H54 (cell line): ENCODE data around the gene LELP1.
"Not testable (repeated sequence)": the region's sequence is repeated elsewhere in the genome, so short reads cannot be mapped to it uniquely, and the experiment has no call there.

Experiments
- DNase-seq: peaks from one replicate; pipeline ENCODE4 v3.0.0; 2011; ENCODE audit warnings: low spot score, mixed read lengths; ENCODE audit not compliant: insufficient read length
- FAIRE-seq: peaks from 3 replicates; lab custom pipeline; 2011; peaks lifted over from hg19 to GRCh38; lab: Jason Lieb, UNC
- POLR2A ChIP-seq: IDR thresholded peaks from 2 replicates; pipeline ENCODE4 v1.6.1; 2011; ENCODE audit warnings: low read depth, mild to moderate bottlenecking, low read length

Gene LELP1

DNA sequence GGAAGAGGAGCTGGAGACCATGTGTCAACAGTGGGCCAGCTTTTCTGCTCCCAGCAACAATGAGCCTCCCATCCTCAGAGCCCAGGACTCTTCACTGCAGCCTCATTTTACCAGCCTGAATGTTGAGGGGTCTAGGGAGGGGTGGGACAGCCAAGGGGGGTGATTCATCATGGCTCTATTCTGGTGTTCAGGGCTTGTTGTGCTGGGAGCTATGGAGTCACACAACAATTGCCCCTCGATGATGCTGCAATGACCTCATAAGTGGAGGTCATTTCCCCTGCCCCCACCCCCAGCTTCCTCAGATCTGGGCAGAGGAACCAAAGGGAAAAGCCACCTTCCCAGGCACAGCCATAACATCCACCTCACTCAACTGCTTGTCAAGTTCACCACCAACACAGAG is at the start of gene LELP1:
Gene LELP1 (plus strand): TSS at position 301 of the 400 bp plus-strand sequence. CDS start 1,278 bp downstream, outside the sequence.
- TF ChIP-seq POLR2A = no peak
- no peak for FAIRE-seq
- no peak for DNase-seq

DNA sequence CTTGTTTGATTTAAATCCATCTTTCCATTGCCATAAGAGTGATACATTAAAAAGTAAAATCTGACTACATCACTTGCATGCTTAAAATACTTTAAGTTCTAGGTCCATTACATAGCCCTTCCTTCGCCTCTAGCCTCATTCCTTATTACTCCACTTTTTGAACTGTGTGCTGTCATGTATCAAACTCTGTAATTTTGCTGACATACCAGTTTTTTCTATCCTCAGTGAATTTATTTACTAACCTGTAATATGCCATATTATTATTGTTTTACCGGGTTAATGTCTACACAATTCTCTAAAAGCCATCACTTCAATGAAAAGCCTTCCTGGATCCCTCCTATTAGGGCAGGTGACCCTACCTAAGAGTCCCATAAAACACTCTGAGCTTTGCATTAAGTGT is 47.7 kb upstream of the LELP1 start:
- DNase-seq (no peak), FAIRE-seq (no peak)
- no peak for TF ChIP-seq POLR2A

DNA sequence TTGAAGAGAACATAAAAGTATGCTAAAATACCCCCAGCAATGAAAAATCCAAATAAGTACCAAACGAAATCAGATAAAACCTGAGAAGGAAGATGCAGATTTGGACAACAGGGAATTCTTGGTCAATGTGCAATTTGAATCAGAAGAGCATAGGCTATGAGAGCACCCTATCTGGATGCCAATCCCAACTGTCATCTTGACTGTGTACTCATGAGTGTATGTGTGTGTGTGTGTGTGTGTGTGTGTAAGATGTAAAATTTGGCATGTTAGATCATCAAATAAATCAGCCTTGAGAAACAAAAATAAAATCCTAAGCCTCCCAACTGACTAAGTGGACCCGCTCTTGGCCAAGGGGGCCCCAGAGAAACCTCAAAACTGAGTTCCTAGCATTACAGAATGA is 34.5 kb upstream of the LELP1 start:
- no peak for FAIRE-seq
- TF ChIP-seq POLR2A = no peak
- DNase-seq = no peak

GRCh38 chr1:153174624-153175023 is 28.6 kb upstream of the LELP1 start:
- DNase-seq (no peak), FAIRE-seq (no peak)
- TF ChIP-seq POLR2A = no peak

DNA sequence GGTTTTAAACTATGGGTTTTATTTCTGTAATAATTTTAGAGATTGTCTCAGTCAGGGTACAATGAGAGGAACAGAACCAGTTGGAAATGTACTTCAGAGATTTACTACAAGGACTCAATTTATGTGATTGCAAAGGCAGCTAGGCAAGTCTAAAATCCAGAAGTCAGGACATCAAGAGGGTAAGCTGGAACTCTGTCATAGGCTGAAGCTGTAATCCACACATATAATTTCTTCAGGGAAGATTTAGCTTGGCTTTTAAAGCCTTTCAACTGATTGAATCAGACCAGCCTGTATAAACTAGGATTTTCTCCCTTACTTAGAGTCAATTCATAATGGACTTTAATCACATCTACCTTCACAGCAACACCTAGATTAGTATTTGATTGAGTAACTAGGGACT is 24.3 kb upstream of the LELP1 start:
- DNase-seq = no peak
- no peak for FAIRE-seq
- no peak for TF ChIP-seq POLR2A

DNA sequence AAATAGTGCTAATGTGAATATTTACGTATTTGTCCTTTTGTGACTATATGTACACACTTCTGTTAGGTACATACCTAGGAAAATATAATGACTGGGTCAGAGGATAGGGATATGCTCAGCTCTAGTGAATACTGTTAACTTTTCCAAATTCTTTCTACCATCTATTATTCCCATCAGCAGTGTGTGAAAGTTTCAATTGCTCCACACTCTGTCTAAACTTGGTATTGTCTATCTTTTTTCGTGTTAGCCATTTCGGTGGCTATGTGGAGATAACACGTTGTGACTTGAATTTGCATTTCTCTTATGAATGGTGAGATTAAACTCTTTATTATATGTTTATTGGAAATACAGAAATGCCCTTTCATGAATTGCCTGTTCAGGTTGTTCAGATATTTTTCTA is 22.7 kb upstream of the LELP1 start:
- FAIRE-seq (no peak), DNase-seq (no peak)
- TF ChIP-seq POLR2A = no peak

DNA sequence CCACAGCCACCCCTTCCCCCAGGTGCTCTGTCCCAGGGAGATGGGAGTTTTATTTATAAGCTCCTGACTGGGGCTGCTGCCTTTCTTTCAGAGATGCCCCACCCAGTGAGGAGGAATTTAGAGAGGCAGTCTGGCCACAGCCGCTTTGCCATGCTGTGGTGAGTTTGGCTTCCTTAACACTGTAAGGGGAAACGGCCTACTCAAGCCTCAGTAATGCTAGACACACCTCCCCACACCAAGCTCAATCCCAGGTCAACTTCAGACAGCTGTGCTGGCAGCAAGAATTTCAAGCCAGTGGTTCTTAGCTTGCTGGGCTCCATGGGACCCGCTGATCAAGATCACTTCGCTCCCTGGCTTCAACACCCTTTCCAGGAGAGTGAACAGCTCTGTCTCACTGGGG is 14.9 kb upstream of the LELP1 start:
- not testable (repeated sequence) for DNase-seq, FAIRE-seq

DNA sequence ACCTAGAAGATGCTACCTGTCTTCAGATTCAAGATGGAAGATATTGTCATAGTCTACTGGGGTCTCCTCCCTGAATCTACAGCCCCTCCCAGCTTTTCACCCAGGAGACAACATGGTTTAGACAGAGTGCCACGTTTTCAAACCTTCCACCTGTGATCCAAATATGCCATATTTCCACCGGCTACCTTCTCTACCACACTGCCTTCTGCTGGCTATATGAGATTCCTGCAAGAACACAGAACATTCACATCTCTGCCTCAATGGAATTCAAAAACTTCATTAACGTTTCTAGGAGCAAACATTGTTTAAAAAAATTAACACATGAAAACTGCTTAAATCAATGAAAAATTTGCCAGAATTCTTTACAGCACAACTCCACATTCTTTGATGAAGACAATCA is 12.9 kb upstream of the LELP1 start:
- DNase-seq (no peak), FAIRE-seq (no peak)
- TF ChIP-seq POLR2A = no peak

- TF ChIP-seq POLR2A = no peak
- FAIRE-seq = no peak
- DNase-seq = no peak
Observed at GRCh38 chr1:153192697-153193096, 10.5 kb upstream of the LELP1 start.

DNA sequence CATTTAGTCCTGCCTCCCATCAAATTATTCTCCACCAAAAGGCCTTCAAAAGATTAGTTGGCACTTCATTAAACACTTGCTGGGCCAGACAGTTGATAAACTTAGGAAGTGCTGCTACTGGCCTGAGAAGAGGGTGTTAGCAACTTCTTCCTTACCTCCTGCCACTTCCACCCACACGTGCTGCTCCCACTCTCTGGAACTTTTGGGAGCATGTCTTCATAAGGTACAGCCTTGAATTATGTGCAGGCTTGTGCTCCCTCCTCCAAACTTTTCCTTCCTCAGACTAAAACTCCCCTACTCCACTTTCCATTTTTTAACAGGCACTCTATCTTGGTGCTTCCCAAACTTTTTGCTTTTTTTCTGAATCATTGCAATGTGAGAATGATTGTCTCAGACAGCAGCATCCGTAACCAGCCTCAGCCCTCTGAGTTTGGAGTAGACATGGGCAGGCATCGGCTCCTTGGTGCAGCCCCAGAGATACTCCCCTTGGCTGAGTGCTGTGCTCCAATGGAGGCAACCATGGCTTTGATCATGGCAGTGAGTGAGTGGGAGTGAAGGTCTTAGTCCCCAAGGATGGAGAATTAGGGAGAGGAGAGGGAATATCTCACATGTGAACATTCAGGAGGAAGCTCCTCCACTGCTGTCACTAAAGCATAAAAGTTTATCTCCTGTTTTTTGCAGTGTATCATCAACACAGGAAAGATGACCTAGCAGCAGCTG is 8.7 kb upstream of the LELP1 start:
- FAIRE-seq = no peak
- TF ChIP-seq POLR2A = no peak

DNA sequence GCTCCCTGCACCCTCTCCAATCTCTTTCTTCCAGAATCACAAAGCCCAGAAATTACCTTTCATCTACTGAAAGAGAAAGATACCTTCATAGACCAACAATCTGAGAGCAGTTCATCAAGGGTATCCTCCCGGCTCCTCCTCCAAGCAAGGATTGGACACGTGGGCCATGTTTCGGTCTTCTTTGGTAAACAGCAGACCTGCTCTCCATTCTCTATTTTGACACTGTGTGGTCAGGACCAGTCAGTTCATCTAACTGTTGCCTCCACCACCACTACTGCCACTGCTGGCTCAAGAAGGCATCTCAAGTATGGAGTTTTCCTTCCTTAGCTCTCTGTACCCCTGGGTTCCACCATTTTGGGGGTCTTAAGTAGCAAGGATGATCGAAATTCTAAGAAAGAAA is 8.0 kb upstream of the LELP1 start:
- FAIRE-seq (no peak), DNase-seq (no peak)
- TF ChIP-seq POLR2A = no peak

More for the DNA sequence above, 8.7 kb upstream of the LELP1 start:
- DNase-seq = no peak

DNA sequence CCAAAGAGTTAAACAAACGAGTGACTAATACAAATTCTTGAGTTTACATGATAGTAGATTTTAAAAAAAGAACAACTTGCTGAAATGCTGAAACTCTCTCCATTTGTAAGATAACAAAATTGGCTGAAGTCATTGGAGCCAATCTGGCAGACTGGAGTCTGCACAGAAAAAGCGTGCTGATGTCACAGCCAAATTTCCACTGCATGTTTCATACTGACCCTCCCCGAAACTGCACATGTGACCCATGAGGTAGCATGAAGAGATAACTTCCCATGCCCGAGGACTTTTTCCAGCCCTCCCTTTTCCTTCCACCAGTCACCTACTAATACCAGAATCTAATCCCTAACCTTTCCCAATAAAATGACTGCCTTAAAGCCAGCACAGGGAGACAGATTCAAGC is 1.2 kb upstream of the LELP1 start:
- FAIRE-seq (no peak), DNase-seq (no peak)

DNA sequence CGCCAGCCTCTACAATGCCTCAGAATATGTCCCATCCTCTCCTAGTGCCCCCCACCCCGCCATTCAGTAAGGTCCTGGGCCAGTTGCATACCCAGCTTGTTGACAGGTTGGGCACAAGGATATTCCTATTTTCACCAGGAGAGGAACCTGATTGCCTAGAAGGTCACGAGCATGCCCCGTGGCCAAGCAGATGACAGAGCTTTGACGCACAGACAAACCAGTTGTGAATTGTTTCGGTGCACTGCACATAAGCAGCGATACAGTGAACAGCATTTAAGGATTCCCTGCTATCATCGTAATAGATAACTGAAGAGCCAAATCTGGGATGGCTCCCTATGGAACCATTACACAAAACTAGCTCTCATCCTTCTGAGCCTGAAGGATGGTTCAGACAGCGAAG is 3.4 kb downstream of the LELP1 start:
- no peak for FAIRE-seq

More for the DNA sequence above, 1.2 kb upstream of the LELP1 start:
- TF ChIP-seq POLR2A = no peak

DNA sequence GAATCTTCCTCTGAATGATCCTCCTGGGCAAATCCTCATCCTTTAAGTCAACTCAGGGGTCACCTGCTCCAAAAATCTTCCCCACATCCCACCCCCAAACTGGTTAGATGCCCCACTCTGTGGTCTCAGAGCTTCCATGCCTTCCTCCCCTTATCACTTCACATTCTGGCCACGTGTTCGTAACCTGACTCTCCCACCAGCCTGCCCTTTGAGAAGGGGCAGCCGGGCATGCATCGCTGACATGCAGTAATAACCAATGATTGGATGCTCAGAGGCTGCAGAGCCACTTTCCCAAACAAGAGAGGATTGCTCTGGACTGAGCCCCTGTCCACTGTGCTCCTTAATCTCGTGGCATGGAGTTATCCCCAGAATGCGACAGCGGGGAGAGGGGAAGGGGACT is 7.0 kb downstream of the LELP1 start:
- TF ChIP-seq POLR2A = no peak
- DNase-seq (no peak), FAIRE-seq (no peak)

More for the DNA sequence above, 3.4 kb downstream of the LELP1 start:
- TF ChIP-seq POLR2A = no peak
- DNase-seq = no peak

DNA sequence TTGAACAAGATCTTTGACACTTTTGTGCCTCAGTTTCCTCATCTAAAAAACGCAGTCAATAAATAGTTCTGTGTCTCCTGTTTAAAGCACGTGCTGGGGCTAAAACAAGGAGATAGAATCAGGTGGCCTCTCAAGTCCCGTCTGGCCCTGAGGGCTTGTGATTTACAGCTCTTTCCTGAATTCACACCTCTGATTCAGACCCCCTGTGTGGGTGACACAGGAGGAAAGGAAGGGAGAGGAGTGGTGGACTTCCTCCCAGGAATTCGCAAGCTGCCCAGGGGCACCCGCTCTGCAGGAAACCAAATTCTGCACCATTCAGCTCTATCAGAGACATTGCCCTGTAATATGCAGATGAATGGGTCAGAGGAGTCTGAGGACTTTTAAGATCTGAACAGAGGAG is 9.0 kb downstream of the LELP1 start:
- TF ChIP-seq POLR2A = no peak
- no peak for FAIRE-seq
- DNase-seq = no peak
